Psoas muscle (tissue), 8 donors: ENCODE results near the gene IGSF21. TPM values are rescaled to one million over a fixed set of nuclear protein-coding genes. Genes with fewer than 3 reads are reported as not detected.
"Not testable (repeated sequence)": the region's sequence is repeated elsewhere in the genome, so short reads cannot be mapped to it uniquely, and the experiment has no call there.

Experiments used
- ATAC-seq, 4 donors: fragments of 200-7000 bp; cut with Tn5 transposase; one replicate each; pipeline ENCODE4 v1.9.1; 2020; ENCODE audit warnings: moderate library complexity in 3 of 4, mild to moderate bottlenecking in 2 of 4
- DNase-seq, 2 donors: peaks; one replicate each; pipeline ENCODE4 v3.0.0-alpha.2; 2020
- H3K27ac ChIP-seq: fragments of 200-600 bp; one replicate; pipeline ENCODE4 v1.8.0; 2022
- H3K27me3 ChIP-seq, 3 donors: fragments of 200-600 bp in 1 of 3; one replicate each; pipeline versions ENCODE4 v1.6.1 to v1.8.0; 2013 to 2022; ENCODE audit warnings: low read length in 2 of 3, mild to moderate bottlenecking in 2 of 3, moderate library complexity in 1 of 3; ENCODE audit not compliant: insufficient read depth in 3 of 3
- H3K36me3 ChIP-seq, 2 donors: fragments of 200-600 bp in 1 of 2; one replicate each; pipeline versions ENCODE4 v1.6.1 to v1.8.0; 2013 to 2022; ENCODE audit warnings: low read depth in 1 of 2, mild to moderate bottlenecking in 1 of 2, moderate library complexity in 1 of 2; ENCODE audit not compliant: insufficient read depth in 1 of 2
- H3K4me1 ChIP-seq: fragments of 200-600 bp; one replicate; pipeline ENCODE4 v1.8.0; 2022
- H3K4me3 ChIP-seq: fragments of 200-600 bp; one replicate; pipeline ENCODE4 v1.8.0; 2022; ENCODE audit warnings: mild to moderate bottlenecking
- H3K9me3 ChIP-seq: fragments of 200-600 bp; one replicate; pipeline ENCODE4 v1.8.0; 2022
- WGBS, 3 donors: extraction: QIAGEN DNeasy Blood & Tissue Kit; methylation state at CpG; one replicate each; pipeline versions ENCODE4 v1.1.6 to v1.1.7; 2013; 5-methylcytosine and 5-hydroxymethylcytosine counted together
- intact Hi-C, 2 donors: fragments of 100-400 bp; cut with DNase I; formaldehyde crosslinking; loops; one replicate each; pipeline versions ENCODE4 v1.11.0 to v1.14.2; 2022
- polyA plus RNA-seq, 3 donors: library from polyadenylated mRNA; stranded (reverse); fragments of 200-250 nt; gene quantifications; one replicate each; pipeline ENCODE4 v1.2.3, GENCODE V29; 2013
- total RNA-seq, 4 donors: library from RNA; stranded (reverse); fragmentation: NEBNext Ultra II Directional in 2 of 4; extraction: Animal tissue kit (Norgen Biotek cat#: 25700) in 2 of 4; gene quantifications; one replicate each; pipeline versions ENCODE4 v1.2.1 to v1.2.4, GENCODE V29; 2021 to 2023
- TF ChIP-seq, protein P1 (sequence below): fragments of 200-600 bp; IDR thresholded peaks from one replicate; pipeline ENCODE4 v1.8.0; 2022; ENCODE audit warnings: antibody characterized with exemption
- donor health status: healthy with polysubstance abuse.
- donor health status: DM: no; HTN: no; CAD: no; lungs with moderate emphysema.
- donor health status: Bipolar disorder and iron deficiency.
- donor health status: healthy.
- donor health status: DM: yes; HTN: yes; CAD: no.
- donor health status: DM: no; HTN: no; CAD: no.
- donor health status: DM: no; HTN: no; CAD: no.
- donor health status: DM: yes; HTN: yes; CAD: no.

The IGSF21 gene
- total and polyA plus RNA-seq, 7 donors: 0.10 to 0.88 (median 0.42) TPM

DNA sequence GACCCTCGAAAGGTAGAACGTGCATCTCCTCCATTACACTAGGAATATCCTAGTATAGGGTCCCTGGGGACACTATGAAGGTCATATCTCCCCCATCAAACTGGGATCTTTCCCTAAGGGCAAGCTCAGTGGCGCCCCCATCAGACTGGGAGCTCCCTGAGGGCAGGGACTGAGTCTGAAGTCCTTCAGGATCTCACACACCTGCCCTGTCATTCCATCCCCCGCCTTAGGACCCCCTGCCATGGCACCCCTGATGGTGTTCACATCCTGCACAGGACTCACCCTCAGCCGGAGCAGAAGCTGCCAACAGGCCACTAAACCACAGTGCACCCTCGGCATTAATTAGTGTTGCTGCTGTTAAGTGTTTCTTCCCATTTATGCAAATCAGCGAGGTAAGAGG lies 50.4 kb downstream of the IGSF21 start:
- ATAC-seq: no peak
- DNase-seq: no peak
- no peaks in the 10 kb centered on the region for H3K4me1 ChIP-seq
- H3K9me3 ChIP-seq: no peaks in the 10 kb centered on the region
- no peaks in the 10 kb centered on the region for H3K36me3 ChIP-seq
- H3K27ac ChIP-seq: no peak overlapping the region
- intact Hi-C loops: no loop called here
- H3K27me3 ChIP-seq: peaks cover 0 to 20% (median 11%) of the 10 kb centered on the region in 3 donors
- WGBS, 3 donors: 75 to 82% (median 77%) methylated on average over 7 of the region's 7 CpGs
- TF ChIP-seq, protein P1, sequence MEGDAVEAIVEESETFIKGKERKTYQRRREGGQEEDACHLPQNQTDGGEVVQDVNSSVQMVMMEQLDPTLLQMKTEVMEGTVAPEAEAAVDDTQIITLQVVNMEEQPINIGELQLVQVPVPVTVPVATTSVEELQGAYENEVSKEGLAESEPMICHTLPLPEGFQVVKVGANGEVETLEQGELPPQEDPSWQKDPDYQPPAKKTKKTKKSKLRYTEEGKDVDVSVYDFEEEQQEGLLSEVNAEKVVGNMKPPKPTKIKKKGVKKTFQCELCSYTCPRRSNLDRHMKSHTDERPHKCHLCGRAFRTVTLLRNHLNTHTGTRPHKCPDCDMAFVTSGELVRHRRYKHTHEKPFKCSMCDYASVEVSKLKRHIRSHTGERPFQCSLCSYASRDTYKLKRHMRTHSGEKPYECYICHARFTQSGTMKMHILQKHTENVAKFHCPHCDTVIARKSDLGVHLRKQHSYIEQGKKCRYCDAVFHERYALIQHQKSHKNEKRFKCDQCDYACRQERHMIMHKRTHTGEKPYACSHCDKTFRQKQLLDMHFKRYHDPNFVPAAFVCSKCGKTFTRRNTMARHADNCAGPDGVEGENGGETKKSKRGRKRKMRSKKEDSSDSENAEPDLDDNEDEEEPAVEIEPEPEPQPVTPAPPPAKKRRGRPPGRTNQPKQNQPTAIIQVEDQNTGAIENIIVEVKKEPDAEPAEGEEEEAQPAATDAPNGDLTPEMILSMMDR: no peak
- H3K4me3 ChIP-seq: no peak overlapping the region

GRCh38 chr1:18158714-18159113 lies 51.1 kb downstream of the IGSF21 start:
- H3K36me3 ChIP-seq: no peaks in the 10 kb centered on the region
- intact Hi-C loops: no loop called here
- ATAC-seq (no peak), DNase-seq (no peak)
- no peak overlapping the region for H3K4me3 ChIP-seq
- no peaks in the 10 kb centered on the region for H3K4me1 ChIP-seq
- H3K27me3 ChIP-seq: peaks cover 0 to 20% (median 11%) of the 10 kb centered on the region in 3 donors
- TF ChIP-seq, protein P1: no peak
- no peaks in the 10 kb centered on the region for H3K9me3 ChIP-seq
- 69 to 76% (median 74%) methylated on average over 5 of the region's 5 CpGs for WGBS, 3 donors
- no peak overlapping the region for H3K27ac ChIP-seq

GRCh38 chr1:18160290-18160942 lies 52.8 kb downstream of the IGSF21 start:
- DNase-seq: peak; percentile 34 to 60
- intact Hi-C loops: no loop called here
- H3K27ac ChIP-seq: no peak overlapping the region
- no peaks in the 10 kb centered on the region for H3K9me3 ChIP-seq
- peak in 3 of 4 donors; percentile 27 to 56 (median 56) for ATAC-seq
- no peaks in the 10 kb centered on the region for H3K4me1 ChIP-seq
- H3K36me3 ChIP-seq: no peaks in the 10 kb centered on the region
- TF ChIP-seq, protein P1: no peak
- H3K27me3 ChIP-seq: peaks cover 0 to 20% (median 9%) of the 10 kb centered on the region in 3 donors
- 72 to 80% (median 77%) methylated on average over 13 of the region's 13 CpGs for WGBS, 3 donors
- no peak overlapping the region for H3K4me3 ChIP-seq

- no peak for DNase-seq
- Histone ChIP-seq H3K27ac (no peak overlapping the region), H3K27me3 (peaks cover 0 to 20% (median 9%) of the 10 kb centered on the region in 3 donors), H3K4me1 (no peaks in the 10 kb centered on the region), H3K9me3 (no peaks in the 10 kb centered on the region), H3K4me3 (no peak overlapping the region), H3K36me3 (no peaks in the 10 kb centered on the region)
- WGBS, 3 donors: 43 to 48% (median 44%) methylated on average over 6 of the region's 6 CpGs
- intact Hi-C loops: no loop called here
- no peak for ATAC-seq
- TF ChIP-seq, protein P1: no peak
Measured at GRCh38 chr1:18161690-18162089, 54.1 kb downstream of the IGSF21 start.

DNA sequence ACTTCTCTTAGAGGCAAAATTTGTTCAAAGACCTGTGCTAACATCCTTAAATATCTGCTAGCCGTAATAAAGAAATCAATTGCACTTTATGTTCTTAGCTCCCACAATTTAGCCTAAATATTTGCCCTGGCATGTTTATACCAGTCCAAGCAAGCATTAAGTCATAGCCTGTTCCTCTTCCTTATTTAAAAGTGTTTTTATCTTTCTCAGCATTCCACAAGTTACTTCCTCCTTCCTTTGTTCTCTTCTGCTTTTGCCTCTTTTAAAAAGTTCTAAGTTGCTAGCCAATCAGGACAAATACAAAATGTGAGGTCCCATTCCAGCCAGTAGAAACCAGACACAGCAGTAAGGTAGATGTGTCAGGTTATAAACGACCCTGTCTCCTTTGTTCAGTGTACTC lies 58.0 kb downstream of the IGSF21 start:
- intact Hi-C loops: not testable (repeated sequence)

More for the DNA sequence above, 58.0 kb downstream of the IGSF21 start:
- H3K36me3 ChIP-seq, DNase-seq, ATAC-seq, H3K4me1 ChIP-seq, H3K27ac ChIP-seq, H3K4me3 ChIP-seq, H3K9me3 ChIP-seq: not testable (repeated sequence)
- 42 to 53% (median 49%) methylated on average over 2 of the region's 2 CpGs for WGBS, 3 donors
- H3K27me3 ChIP-seq: peaks cover 0 to 11% (median 5%) of the 10 kb centered on the region in 3 donors
